Stomach (tissue), 4 donors: Measurements from ENCODE around the gene CLEC2D.
"Not testable (repeated sequence)": the region's sequence is repeated elsewhere in the genome, so short reads cannot be mapped to it uniquely, and the experiment has no call there.

Source experiments
- EP300 ChIP-seq: sonication (generic); formaldehyde crosslinking; IDR thresholded peaks from one replicate; pipeline ENCODE4 v1.6.1; 2017; ENCODE audit warnings: antibody characterized with exemption
- POLR2A ChIP-seq, 4 donors: fragments of 450-650 bp; IDR thresholded peaks; one replicate each; pipeline ENCODE4 v1.6.1; 2016; ENCODE audit warnings: antibody characterized with exemption in 4 of 4, control low read depth in 2 of 4, mild to moderate bottlenecking in 1 of 4, moderate library complexity in 1 of 4
- POLR2AphosphoS5 ChIP-seq, 3 donors: sonication (generic); formaldehyde crosslinking; IDR thresholded peaks; one replicate each; pipeline ENCODE4 v1.6.1; 2016; ENCODE audit warnings: antibody characterized with exemption in 3 of 3
- TF ChIP-seq, protein P1 (sequence below), 7 experiments: fragments of 450-650 bp in 4 of 7; fragments of 200-600 bp in 3 of 7; sonication (generic) in 3 of 7; IDR thresholded peaks; one replicate each; pipeline ENCODE4 v1.5.1; 2016 to 2019; ENCODE audit warnings: antibody characterized with exemption in 7 of 7, control low read depth in 2 of 7, mild to moderate bottlenecking in 1 of 7

DNA sequence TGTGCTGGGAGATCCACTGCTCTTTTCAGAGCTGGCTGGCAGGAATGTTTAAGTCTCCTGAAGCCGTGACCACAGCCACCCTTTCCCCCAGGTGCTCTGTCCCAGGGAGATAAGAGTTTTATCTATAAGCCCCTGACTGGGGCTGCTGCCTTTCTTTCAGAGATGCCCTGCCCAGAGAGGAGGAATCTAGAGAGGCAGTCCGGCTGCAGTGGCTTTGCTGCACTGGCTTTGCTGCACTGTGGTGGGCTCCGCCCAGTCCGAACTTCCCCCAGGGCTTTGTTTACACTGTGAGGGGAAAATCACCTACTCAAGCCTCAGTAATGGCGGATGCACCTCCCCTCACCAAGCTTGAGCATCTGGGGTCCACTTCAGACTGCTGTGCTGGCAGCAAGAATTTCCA lies 15.9 kb downstream of the CLEC2D start:
- TF ChIP-seq POLR2A (IDR thresholded peaks at IDR 0.05); POLR2AphosphoS5 (IDR thresholded peaks at IDR 0.05); EP300: not testable (repeated sequence)
- TF ChIP-seq, protein P1, sequence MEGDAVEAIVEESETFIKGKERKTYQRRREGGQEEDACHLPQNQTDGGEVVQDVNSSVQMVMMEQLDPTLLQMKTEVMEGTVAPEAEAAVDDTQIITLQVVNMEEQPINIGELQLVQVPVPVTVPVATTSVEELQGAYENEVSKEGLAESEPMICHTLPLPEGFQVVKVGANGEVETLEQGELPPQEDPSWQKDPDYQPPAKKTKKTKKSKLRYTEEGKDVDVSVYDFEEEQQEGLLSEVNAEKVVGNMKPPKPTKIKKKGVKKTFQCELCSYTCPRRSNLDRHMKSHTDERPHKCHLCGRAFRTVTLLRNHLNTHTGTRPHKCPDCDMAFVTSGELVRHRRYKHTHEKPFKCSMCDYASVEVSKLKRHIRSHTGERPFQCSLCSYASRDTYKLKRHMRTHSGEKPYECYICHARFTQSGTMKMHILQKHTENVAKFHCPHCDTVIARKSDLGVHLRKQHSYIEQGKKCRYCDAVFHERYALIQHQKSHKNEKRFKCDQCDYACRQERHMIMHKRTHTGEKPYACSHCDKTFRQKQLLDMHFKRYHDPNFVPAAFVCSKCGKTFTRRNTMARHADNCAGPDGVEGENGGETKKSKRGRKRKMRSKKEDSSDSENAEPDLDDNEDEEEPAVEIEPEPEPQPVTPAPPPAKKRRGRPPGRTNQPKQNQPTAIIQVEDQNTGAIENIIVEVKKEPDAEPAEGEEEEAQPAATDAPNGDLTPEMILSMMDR (IDR thresholded peaks at IDR 0.05): not testable (repeated sequence)
